GM21381 (cell line): Measurements from ENCODE around the gene CACNA1G.

Source experiments
- ATAC-seq: cut with Tn5 transposase; IDR thresholded peaks from one replicate; pipeline ENCODE4 v1.9.1; 2021; ENCODE audit warnings: mild to moderate bottlenecking, moderate library complexity; ENCODE audit not compliant: unreplicated experiment

CACNA1G gene

DNA sequence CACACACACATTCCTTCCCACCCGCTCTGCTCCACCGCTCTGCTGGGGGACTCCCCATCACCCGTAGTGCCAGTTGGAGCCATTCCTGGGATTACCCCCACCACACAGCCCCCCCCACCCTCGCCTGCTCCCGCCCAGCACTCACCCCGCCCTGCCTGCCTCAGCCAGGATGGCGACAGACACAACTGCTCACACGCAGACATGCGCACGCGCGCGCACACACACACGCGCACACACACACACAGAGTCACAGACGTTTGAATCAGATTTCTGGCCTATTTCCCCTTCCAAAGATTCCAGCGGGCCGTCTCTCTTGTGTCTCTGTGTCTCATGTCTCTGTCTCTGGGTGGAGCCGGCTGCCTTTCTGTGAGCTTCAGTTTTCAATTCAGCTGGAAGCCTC is 4.4 kb downstream of the CACNA1G start:
- no peak for ATAC-seq

DNA sequence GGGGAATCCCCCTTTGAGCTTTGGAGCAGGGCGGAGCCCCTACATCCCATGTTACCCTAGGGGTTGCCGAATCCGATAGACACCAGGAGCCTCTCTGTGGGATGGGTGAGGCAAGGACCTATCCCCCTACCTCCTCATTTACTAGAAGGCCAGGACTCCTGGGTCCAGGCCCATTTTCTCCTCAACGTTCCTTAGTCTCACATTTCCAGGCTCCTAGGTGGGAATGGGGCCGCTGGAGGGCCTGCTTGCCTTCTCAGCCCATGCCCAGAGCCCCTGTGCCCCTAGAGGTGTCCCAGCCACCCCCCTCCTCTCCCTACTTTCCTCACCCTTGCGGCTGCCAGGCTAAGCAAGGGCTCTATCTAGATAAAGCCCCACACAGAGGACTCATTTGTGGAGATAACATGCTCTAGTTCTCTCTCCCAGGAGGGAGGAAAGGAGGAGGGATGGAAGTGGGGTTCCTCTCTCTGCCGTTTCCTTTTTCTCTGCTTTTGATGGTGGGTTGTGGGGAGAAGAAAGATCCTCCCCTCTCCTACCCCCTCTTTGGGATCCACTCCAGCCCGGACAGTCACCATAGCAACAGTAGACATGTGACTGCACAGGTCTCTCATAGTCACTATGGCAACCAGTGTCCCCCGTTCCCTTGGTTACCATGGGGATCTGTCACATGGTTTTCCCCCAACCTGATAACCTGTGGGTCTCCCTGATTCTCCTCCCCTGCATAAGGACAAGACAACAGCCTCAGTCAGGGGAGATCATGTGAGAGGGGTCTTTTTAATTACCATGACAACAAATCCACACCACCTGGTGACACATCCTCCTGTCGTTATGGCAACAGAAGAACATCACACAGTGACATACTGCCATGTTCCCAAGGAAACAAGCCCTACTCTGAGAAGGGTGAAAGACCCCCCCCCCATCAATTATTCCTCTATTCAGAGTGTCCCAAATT is 5.2 kb downstream of the CACNA1G start:
- no peak for ATAC-seq

DNA sequence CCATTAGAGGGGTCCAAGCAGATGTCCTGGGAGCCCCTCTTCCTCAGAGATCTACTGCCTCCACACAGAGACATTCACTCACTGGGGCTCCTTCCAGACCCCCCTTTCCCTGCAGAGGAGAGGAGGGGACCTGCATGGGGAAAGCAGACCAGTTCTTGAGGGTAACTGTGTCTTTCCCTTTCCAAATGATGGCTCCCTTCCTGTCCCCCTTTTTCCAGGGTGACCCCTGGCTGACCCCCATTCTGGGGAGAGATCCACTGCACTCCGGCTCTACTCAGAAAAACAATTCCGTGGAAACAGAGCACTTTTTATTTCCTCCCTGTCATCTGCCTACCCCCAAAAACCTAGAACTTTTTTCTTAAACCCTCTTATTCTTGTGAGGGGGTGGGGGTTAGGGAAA is 6.4 kb downstream of the CACNA1G start:
- no peak for ATAC-seq

DNA sequence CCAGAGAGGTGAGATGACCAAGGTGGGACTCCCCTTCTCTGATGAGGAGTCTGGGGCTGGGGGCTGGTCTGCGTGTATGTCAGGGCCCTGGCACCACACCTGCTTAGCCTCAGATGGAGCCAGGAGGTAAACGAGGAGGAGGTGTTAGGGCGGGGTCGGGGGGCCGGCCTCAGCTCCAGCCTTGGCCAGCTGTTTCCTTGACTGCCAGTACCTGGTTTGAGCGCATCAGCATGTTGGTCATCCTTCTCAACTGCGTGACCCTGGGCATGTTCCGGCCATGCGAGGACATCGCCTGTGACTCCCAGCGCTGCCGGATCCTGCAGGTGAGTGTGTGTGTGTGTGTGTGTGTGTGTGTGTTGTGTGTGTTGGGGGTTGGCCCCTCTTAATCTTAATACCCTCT is 8.1 kb downstream of the CACNA1G start:
- ATAC-seq, result no peak

DNA sequence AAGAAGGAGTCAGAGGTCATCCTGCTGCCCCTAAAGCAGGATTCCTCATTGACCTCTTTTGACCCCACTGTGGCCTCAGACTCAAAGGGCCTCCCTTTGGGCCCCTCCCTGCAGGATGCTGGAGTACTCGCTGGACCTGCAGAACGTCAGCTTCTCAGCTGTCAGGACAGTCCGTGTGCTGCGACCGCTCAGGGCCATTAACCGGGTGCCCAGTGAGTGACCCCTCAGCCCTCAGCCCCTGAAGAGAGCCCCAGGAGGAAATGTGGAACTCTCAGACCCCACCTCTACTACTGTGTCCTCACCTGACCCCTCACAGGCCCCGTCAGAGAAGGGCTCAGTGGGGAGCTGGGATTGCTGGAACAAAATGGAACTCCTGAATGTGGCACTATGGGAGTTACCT is 9.1 kb downstream of the CACNA1G start:
- no peak for ATAC-seq

DNA sequence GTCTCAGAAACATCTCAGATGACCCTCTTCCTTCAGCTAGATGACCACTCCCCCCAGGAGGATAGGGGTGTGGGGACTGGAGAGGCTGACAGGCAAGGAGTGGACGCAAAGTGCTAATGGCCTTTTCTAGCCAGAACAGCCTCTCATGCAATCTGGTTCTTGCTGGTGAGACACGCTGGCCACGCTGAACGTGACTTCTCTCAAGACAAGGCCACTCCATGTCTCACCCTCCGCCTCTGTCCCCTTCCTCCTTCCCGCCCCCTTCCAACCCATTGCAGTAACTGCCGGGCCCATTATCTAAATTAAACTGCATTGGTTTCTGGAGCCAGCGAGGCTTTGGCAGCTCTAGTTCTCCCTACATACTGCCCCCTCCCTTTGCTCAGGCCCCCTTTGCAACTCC is 9.5 kb downstream of the CACNA1G start:
- no peak for ATAC-seq

DNA sequence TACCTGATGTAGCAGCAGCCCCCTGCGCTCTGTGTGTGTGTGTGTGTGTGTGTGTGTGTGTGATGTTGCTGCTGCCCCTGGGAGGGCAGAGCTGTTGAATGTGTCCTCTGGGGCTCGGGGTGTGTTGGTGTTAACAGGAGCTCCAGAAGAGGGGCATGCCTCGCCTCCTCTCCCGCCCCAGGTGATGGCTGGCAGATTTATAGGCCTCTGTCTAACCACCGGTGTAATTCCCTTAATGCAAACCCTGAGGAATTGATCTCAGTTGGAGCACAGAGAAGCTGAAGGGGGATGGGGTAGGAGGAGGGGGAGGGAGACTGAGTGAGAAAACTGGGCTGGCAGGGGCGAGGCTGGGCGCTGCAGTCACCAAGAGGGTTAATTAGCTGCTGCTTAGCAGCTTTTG is 10.0 kb downstream of the CACNA1G start:
- no peak for ATAC-seq

DNA sequence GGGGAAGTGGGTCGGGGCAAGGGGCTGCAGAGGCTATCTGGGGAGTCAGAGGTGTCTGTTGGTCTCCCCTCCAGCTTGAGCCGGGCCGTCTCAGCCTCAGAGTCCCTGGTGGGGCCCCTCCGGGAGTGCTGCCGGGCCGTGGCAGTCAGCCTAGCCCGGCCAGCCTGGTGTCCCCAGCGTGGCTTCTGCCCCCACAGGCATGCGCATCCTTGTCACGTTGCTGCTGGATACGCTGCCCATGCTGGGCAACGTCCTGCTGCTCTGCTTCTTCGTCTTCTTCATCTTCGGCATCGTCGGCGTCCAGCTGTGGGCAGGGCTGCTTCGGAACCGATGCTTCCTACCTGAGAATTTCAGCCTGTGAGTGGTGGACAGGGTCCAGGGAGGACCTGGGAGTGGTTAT is 11.2 kb downstream of the CACNA1G start:
- ATAC-seq, result no peak

DNA sequence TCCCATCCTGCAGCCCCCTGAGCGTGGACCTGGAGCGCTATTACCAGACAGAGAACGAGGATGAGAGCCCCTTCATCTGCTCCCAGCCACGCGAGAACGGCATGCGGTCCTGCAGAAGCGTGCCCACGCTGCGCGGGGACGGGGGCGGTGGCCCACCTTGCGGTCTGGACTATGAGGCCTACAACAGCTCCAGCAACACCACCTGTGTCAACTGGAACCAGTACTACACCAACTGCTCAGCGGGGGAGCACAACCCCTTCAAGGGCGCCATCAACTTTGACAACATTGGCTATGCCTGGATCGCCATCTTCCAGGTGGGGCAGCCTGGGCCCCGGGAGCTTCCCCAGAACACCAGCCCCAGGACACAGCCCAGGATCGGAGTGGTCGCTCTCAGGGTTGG is 12.0 kb downstream of the CACNA1G start:
- ATAC-seq, result no peak

DNA sequence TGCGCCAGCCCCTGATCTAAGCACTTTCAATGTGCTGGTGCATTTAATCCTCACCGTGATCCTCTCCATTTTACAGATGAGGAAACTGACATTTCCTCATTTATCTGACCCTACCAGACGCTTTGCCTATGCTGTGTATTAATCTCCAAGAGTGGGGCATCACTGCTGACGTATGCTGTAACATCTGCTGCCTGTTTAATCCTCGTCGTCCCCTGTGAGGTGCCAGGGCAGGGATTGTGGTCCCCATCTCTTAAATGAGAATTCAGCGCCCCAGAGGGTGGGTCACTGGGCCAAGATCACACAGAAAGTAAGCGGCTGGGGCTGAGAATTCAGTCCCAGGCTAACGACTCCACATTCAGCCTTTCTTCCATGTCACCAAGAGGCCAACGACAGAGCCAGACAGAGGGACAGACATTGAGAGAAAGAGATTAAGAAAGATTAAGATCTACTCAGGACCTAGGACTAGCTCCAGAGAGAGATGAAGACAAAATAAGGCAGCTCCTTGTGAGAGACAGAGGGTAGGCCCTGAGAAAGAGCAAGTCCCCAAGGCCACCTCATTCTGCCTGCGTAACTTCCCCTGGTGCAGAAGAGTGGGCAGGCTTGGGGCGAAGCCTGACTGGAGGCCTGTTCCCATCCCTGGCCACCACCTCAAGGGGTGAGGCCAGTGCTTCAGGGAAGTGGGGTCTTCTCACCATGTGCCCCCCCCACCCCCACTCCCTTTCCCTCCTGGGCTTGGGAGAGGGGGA is 13.5 kb downstream of the CACNA1G start:
- ATAC-seq, result no peak

DNA sequence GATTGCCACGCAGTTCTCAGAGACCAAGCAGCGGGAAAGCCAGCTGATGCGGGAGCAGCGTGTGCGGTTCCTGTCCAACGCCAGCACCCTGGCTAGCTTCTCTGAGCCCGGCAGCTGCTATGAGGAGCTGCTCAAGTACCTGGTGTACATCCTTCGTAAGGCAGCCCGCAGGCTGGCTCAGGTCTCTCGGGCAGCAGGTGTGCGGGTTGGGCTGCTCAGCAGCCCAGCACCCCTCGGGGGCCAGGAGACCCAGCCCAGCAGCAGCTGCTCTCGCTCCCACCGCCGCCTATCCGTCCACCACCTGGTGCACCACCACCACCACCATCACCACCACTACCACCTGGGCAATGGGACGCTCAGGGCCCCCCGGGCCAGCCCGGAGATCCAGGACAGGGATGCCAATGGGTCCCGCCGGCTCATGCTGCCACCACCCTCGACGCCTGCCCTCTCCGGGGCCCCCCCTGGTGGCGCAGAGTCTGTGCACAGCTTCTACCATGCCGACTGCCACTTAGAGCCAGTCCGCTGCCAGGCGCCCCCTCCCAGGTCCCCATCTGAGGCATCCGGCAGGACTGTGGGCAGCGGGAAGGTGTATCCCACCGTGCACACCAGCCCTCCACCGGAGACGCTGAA is 15.2 kb downstream of the CACNA1G start:
- ATAC-seq, result no peak

DNA sequence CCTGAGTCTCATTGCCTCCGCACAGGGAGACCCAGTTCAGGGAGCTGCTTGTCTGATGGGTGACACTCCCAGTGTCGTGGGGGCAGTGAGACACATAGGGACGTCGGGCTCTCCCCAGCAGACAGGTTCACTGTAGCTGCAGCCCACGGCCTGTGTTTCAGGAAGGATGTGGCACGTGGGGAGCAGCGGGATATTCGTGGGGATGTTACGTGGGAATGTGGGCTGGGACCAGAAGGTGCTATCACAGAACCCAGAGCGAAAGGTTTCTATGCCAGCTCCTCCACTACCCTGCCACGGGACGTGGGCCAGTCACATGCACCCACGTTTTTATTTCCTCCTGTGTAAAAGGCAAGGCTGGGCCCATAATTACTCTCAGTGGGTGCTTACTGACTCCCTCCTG is 16.3 kb downstream of the CACNA1G start:
- no peak for ATAC-seq

DNA sequence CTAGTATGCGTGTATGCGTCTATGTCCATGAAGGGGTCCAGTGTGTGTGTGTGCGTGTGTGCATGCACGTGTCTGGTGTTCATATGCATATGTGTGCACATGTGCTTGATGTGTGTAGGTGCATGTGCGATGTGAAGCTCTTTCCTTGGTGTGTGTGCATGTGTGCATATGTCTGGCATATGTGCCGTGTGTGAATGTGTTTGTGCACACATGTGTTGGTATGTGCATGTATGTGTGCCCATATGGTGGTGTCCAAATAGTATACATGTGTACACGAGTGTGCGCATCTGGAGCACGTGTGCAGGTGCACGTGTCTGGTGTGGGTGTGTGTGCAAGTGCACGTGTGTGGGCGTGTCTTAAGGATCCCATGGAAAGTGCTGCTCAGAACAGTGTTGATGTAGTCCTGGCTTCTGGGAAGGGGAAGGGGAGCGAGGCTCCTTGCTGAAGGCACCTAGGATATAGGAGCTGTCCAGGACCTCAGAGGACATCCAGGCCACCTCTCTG is 17.0 kb downstream of the CACNA1G start:
- ATAC-seq, result no peak

DNA sequence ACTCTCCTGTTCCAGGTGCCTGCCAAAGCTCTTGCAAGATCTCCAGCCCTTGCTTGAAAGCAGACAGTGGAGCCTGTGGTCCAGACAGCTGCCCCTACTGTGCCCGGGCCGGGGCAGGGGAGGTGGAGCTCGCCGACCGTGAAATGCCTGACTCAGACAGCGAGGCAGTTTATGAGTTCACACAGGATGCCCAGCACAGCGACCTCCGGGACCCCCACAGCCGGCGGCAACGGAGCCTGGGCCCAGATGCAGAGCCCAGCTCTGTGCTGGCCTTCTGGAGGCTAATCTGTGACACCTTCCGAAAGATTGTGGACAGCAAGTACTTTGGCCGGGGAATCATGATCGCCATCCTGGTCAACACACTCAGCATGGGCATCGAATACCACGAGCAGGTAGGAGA is 17.7 kb downstream of the CACNA1G start:
- no peak for ATAC-seq

DNA sequence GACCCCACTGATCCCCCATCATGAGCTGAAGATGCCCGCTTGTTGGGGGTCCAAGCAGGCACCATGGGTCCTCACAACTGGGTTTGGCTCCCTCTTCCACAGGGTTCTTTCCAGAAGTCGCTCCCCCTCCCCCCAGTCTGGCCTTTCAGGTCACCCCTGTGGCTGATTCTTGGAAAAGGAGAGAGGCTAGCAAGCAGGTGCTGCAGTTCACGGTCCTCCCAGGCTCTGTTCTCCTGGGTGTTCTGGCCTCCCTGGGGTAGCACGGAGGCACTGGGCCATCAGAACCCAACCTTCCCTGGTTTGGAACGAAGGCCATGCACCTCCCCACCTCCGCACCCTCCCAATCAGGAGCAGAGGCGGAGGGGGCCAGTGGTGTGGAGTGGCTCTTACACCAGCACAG is 18.9 kb downstream of the CACNA1G start:
- ATAC-seq, result no peak

DNA sequence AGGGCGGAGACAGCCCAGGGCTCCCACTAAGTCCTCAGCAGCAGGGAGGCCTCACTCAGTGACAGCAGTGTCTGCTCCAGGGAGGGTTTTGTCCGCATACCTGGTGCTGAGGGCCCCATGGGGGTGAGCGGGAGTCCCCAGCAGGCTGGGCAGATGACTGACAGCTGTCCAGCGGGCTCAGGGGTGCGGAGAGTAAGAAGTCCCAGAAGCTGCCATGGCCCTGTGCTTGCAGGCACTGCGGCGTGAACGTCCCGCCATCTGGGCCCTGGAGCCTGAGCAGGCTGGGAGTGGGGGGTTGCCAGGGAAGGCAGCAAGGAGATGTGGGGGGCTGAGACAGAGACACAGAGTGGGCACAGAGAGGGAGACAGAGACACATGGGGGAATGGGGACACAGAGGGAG is 20.1 kb downstream of the CACNA1G start:
- ATAC-seq, result no peak

DNA sequence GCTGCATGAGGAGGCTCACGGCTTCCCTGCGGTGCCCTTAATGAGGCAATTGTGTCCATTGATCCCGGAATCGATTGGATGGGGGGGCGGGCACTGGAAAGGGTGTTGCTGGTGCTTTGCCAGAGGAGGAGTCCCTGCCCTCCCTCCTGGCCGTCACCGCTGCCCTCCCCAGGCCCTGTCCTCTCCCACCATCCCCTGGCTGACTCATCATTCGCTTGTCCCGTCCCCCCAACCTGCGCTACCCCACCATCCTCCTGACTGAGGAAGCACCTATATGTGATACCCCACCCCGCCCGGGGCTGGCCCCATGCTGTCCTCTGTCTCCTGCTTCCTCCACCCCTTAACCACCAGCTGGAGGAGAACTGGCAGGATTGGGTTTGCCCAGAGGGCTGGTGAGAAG is 20.8 kb downstream of the CACNA1G start:
- ATAC-seq, result no peak

DNA sequence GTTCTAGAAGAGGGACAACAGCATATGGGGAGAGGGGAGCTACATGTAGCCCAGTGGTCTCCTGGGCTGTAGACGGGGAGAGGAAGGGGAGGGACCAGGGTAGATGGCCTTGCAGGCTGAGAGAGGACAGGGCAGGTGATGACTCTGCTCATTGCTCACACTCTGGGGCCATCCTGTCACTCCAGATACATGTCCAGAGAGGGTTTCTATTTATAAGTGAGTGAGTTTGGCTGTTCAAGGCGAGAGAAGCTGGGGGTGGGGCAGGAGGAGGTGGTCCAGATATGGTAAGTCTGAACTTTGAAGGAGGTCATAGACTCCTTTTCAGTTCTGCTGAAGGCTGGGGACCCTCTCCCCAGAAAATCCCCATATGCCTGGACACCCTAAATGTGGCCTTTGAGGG is 22.2 kb downstream of the CACNA1G start:
- ATAC-seq, result no peak

DNA sequence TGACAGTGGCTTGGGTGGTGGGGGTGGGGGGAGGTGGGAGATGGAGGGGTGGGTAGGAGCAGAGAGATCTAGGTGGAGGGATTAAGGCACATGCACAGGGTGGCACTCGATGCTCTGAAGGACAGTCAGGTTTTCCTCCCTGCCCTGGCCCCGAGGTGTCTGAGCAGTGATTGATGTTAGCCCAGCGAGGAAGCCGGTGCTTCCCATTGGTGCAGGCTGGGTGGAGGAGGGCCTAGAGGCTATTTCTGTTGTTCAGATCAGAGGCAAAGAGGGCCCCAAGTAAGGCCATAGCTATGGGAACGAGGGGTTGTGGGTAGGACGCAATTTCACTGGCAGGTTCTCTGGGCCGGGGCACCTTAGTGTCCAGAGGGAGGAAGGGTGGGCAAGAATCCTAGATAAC is 23.1 kb downstream of the CACNA1G start:
- no peak for ATAC-seq

DNA sequence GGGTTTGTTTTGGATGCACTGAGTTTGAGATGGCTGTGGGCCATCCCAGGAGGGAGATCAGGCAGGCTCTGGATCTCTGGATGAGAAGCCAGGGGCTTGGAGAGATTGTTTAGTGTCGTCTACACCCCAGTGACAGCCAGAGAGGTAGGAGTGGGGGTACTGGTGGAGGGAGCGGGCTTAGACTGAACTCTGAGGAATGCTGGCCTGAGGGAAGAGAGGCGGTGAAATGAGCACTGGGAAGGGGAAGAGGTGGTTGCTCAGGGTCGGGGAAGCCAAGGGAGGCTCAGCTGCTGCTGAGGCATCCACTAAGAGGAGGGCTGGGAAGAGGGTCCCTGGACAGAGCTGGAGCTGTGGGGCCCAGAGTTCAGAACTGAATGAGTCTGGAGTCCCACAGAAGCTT is 23.6 kb downstream of the CACNA1G start:
- no peak for ATAC-seq

DNA sequence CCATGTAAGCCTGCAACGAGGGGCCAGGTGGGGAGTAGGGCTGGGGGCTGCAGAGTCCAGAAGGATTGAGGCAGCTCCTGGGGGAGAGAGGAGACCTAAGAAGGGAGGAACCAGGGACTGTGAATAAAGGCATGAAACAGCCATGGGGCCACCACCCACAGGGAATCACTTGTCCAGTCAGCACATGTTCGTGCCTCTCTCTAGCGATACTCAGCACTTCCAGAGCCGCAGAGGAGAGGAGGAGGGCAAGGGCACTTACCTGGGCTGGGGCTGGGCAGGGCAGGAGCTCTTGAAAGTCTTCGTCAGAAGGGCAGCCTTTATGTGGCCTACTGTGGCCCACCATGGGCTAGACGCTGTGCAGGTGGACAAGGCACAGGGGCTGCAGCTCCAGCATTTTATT is 24.2 kb downstream of the CACNA1G start:
- no peak for ATAC-seq

DNA sequence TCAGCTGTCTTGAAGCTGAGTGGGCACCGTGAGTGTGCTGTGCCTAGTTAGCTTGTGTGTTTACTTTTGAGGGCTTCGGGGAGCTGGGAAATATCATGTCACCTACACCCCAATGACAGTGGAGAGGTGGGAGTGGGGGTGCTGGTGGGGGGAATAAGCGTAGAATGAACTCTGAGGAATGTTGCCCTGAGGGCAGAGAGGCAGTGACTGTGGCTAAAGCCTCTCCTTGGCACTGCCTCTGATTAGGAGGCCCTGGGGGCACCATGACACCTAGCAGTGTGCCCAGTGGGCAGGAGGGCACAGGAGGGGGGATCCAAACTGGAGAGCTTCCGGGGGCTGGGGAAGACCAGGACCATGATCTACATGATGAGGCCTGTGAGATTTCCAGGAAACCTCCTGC is 24.8 kb downstream of the CACNA1G start:
- no peak for ATAC-seq
